Activated CD8-positive, alpha-beta memory T cell treated with anti-CD3 and anti-CD28 coated beads for 24 hours (primary cell): ENCODE results near the gene ZNF609.

Source experiments
- DNase-seq: peaks from one replicate; pipeline ENCODE4 v3.0.0-alpha.2; 2020

ZNF609 gene

DNA sequence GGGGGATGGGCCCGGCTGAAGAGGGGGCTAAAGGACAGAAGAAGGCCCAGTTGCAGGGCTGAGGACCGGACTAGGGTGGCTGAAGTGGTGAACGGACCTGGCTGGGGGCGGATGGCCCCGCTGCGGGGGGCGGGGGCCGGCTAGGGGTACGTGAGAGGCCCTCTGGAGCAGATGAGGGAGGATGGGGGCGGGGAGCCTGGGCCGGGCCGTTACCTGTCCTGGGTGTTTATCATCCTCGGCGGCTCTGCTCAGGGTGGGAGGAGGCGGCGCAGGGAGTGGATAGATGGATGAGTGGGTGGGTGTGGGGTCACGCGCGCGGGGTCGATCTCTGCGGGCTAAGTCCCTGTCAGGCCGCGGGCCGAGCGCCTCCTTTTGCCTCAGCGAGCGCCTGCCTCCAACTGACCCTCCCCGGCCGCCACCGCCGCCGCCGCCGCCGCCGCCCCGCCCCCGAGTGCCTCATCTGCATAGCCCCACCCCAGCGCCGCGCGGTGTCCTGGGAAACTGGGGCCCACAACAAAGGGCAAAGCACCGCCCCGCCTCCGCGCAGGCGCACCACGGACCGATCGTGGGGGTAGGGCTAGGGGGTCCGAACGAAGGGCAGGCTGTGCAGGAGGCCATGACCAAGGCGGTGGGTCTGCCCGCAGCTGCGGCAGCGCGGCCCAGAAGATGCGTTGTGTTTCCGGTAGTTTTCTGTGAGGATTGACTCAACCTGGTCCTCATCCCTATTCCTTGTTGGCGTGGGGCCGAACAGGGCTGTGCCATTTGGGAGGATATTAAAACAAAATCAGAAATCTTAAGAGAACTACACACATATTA is 242.6 kb downstream of the ZNF609 start:
- DNase-seq: peak; percentile 99

GRCh38 chr15:64703632-64703959 is 243.2 kb downstream of the ZNF609 start:
- DNase-seq: no peak

DNA sequence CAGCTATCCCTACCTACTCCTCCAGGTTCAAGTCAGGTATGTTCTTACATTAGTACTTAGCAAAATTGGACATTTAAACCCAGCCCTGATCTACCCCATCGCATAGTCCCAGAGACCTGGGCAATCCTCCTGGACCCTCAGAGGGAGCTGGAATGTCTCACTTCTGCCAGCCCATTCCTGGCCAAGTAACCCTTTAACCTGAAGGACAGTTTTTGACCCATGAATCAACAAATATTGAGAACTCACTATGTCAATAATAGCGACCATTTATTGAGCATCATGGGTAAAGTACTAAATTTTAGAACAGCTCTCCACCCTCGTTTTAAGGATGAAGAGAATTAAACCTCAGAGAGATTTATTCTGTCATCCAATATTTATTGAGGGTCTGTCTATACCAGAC is 244.6 kb downstream of the ZNF609 start:
- DNase-seq: no peak

GRCh38 chr15:64706011-64706911 is 245.9 kb downstream of the ZNF609 start:
- DNase-seq: no peak

- DNase-seq: no peak
Observed at GRCh38 chr15:64710676-64711428, 250.5 kb downstream of the ZNF609 start.

GRCh38 chr15:64712353-64712752 is 252.0 kb downstream of the ZNF609 start:
- DNase-seq: no peak

- no peak for DNase-seq
Observed at GRCh38 chr15:64713592-64713991, 253.2 kb downstream of the ZNF609 start.

- DNase-seq: no peak
Observed at GRCh38 chr15:64716452-64716851, 256.1 kb downstream of the ZNF609 start.

GRCh38 chr15:64717130-64717529 is 256.8 kb downstream of the ZNF609 start:
- DNase-seq: no peak

DNA sequence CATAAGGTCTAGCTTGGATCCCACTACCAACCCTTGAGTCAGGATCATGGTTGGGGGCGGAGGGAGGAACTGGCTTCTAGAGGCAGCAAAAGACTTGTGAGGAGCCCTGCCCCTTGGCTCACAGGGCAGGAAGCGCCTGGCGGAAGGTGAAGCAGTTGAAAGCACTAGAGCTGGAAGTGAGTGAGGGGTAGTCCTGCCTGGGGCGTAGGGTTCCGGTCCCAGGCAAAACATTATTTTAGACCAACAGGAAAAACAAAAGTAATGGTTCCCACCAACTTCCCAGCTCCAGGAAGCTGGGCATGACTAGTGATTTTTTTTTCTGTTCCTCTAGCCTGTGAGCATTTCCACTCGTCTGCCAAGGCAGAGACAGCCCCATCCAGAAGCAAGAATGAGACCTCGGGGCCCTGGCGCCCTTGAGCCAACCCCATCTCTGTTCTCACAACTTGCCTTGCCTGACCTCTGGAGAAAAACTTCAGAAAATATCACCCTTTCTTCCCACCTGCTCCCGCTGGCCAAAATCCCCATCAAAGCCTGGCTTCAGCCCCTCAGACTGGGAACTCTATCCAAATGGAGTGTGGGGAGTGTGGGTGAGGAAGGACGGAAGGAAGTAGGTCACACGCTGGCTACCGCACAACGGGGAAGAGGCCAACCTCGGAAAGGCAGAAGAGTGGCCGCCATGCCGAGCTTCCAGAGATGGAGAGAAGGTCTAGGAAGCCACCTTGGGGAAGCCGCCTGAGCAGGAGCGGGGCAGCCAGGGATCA is 257.5 kb downstream of the ZNF609 start:
- no peak for DNase-seq

DNA sequence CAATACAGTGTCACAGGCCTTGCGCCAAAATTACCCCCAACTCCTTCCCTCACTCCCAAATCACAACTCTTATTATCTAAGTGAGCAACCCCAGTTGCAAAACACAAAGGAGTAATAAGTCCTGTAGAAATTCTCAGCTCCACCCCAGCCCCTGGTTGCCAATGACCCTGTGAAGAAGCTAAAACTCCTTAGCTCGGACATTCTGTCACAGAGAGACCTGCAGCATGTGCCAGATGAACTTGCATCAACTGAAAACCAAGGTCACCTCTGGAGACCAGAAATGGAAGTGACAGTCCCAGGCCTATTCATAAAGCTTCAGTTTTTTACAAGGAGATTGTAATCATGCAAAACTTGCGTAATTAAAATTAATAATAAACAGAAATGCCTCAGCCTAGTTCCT is 259.8 kb downstream of the ZNF609 start:
- DNase-seq: no peak

DNA sequence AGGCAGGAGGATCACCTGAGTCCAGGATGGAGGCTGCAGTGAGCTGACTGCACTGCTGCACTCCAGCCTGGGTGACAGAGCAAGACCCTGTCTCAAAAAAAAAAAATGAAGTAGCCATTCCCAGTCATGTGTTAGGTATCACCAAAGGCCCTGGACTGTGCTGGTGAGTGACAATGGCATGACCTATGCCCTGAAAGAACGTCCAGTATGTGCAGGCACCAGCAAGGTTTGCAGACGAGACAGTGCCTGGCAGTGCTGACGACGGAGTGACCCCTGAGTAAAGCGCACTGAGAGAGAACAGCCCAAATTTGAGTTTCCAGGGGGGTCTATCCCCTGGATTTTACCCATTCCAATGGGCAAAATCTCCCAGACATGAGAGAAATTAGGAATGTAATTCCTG is 269.8 kb downstream of the ZNF609 start:
- DNase-seq: no peak

- peak; percentile 96 for DNase-seq
Observed at GRCh38 chr15:64731012-64731804, 270.8 kb downstream of the ZNF609 start.

- no peak for DNase-seq
Observed at GRCh38 chr15:64731805-64732151, 271.4 kb downstream of the ZNF609 start.

DNA sequence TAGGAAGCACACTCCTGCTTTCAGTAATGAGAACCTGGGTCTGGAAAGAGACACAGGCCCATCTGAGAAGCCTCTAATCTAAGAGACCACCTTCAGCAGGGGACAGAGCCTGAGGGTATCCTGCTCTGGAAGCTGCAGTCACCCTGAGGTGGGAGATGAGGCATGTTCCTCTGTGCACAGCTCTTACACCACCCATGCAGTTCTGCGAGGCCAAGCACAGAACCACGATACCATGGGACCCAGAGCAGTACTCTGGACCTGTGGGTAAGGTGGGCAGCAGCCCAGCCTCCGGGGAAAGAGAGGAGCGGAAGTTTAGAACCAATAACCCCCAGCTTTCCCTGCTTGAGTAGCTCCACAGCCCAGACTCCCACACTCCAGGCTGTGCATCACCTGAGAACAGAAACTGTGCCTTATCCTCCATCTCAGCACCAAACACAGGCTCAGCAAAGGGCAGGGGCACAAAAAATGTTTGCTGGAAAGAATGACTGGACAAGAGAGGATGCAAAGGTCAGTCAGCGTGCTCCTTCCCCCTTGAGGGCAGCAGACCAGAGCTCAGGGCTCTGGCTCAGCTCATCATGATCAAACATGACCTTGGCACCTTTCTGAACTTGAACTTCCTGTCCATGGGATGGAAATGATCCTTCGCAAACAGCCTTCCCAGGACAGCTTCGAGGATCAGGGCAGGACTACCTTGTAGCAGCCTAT is 271.9 kb downstream of the ZNF609 start:
- no peak for DNase-seq
